ENCODE measurements around the gene MYDGF. TPM values are rescaled to one million over a fixed set of nuclear protein-coding genes. Genes with fewer than 3 reads are reported as not detected.

MYDGF gene
- total RNA-seq, 1 experiment from 2014 or later, result 58.2 TPM

DNA sequence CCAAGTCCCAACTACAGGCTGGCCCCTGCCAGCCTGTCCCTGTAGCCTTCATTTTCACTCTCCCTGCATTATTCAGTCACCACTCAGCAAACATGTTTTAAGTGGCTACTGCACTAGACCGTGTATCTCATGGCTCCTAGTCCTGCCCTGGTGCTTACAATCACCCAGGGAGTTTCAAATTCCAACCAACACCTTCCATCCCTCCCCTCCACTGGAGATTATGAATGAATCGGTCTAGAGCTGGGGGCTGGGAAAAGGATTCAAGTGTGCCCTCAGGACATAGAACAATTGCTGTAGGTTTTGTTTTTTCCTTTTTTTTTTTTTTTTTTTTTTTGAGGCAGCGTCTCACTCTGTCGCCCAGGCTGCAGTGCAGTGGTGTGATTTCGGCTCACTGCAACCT is 45.8 kb downstream of the MYDGF start:
- H3K9me3 Mint-ChIP-seq, result peaks cover 4% of the 10 kb centered on the region; the same call in 1 of the 2 replicates
- H3K27ac Mint-ChIP-seq, result peak overlapping the region; percentile 74
- ATAC-seq (no peak), DNase-seq (ENCODE audit: low spot score) (no peak)
- no peaks in the 10 kb centered on the region for H3K36me3 Mint-ChIP-seq
- TF ChIP-seq KAT7 (CRISPR knock-in tag; IDR thresholded peaks at IDR 0.05; ENCODE audit: borderline replicate concordance) (no peak), RORB (CRISPR knock-in tag; IDR thresholded peaks at IDR 0.05) (no peak), ZNF423 (CRISPR knock-in tag; IDR thresholded peaks at IDR 0.05) (no peak), CREM (CRISPR knock-in tag; IDR thresholded peaks at IDR 0.05) (no peak), FOXK1 (CRISPR knock-in tag; IDR thresholded peaks at IDR 0.05) (no peak), FOXP1 (CRISPR knock-in tag; IDR thresholded peaks at IDR 0.05; ENCODE audit: borderline replicate concordance) (no peak), SP1 (CRISPR knock-in tag; conservative IDR thresholded peaks at IDR 0.05) (no peak)
- H3K4me1 Mint-ChIP-seq, result peaks cover 12% of the 10 kb centered on the region
- ChIA-PET CTCF (interaction anchor here (0.6 to 5.0 kb wide), 15 partner anchors 9 to 352 kb away, joined by 3 to 46 read pairs (median 5); partner anchors contain the start of genes MPND and PLIN5), POLR2A (no interaction called here)
- no peak overlapping the region for H3K4me3 Mint-ChIP-seq
- peaks cover 10% of the 10 kb centered on the region for H3K27me3 Mint-ChIP-seq (ENCODE audit: low read depth)

DNA sequence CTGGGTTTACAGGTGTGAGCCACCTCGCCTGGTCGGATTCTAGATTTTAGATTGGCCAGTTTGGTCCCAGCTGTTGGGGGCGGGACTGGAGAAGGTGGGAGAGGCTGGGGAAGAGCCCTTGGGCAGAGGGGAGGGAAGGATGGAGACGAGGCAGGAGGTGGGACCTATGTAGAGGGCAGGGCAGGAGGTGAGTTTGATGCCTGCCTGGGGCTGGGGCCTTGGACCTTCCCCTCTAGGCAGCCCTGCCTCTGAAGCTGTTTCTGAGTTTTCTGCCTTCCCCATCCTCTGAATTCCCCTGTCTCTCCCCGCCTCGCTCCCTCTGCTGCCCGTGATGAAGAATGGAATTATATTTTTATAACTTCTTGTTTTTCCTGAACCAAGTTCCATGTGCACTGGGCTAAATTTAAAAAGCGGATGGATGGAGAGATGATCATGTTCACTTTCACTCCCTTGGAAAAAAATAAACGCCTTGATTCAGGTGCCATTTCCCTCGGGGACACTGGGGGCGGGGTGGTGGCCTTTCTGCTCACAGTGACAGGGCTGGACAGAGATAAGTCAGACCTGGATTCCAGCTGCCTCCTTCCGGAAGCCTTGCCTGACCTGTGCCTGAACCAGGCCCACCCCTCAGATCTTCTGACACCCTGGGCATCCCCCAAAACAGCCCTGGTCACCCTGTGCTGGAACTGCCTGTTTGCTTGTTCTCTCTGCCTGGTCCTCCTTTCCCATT is 47.3 kb downstream of the MYDGF start:
- H3K27ac Mint-ChIP-seq, result no peak overlapping the region
- peaks cover under 1% of the 10 kb centered on the region; the same call in 1 of the 2 replicates for H3K9me3 Mint-ChIP-seq
- CTCF ChIA-PET, result interaction anchor here (0.6 to 5.0 kb wide), 15 partner anchors 8 to 356 kb away, joined by 3 to 46 read pairs (median 4); partner anchors contain the start of gene FEM1A
- no peaks in the 10 kb centered on the region for H3K36me3 Mint-ChIP-seq
- TF ChIP-seq SMAD4 (CRISPR knock-in tag; IDR thresholded peaks at IDR 0.05) (no peak), ESRRA (CRISPR knock-in tag; IDR thresholded peaks at IDR 0.05; ENCODE audit: borderline replicate concordance) (no peak), ZNF121 (CRISPR knock-in tag; IDR thresholded peaks at IDR 0.05) (peak; percentile 70; the same call in 1 of the 2 replicates), ZNF317 (CRISPR knock-in tag; IDR thresholded peaks at IDR 0.05; ENCODE audit: borderline replicate concordance, low read depth) (no peak), NFYB (CRISPR knock-in tag; conservative IDR thresholded peaks at IDR 0.05; ENCODE audit: low read depth) (no peak)
- TF ChIP-seq, protein P1, sequence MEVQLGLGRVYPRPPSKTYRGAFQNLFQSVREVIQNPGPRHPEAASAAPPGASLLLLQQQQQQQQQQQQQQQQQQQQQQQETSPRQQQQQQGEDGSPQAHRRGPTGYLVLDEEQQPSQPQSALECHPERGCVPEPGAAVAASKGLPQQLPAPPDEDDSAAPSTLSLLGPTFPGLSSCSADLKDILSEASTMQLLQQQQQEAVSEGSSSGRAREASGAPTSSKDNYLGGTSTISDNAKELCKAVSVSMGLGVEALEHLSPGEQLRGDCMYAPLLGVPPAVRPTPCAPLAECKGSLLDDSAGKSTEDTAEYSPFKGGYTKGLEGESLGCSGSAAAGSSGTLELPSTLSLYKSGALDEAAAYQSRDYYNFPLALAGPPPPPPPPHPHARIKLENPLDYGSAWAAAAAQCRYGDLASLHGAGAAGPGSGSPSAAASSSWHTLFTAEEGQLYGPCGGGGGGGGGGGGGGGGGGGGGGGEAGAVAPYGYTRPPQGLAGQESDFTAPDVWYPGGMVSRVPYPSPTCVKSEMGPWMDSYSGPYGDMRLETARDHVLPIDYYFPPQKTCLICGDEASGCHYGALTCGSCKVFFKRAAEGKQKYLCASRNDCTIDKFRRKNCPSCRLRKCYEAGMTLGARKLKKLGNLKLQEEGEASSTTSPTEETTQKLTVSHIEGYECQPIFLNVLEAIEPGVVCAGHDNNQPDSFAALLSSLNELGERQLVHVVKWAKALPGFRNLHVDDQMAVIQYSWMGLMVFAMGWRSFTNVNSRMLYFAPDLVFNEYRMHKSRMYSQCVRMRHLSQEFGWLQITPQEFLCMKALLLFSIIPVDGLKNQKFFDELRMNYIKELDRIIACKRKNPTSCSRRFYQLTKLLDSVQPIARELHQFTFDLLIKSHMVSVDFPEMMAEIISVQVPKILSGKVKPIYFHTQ (CRISPR knock-in tag; IDR thresholded peaks at IDR 0.05), result no peak
- TF ChIP-seq, protein P2, sequence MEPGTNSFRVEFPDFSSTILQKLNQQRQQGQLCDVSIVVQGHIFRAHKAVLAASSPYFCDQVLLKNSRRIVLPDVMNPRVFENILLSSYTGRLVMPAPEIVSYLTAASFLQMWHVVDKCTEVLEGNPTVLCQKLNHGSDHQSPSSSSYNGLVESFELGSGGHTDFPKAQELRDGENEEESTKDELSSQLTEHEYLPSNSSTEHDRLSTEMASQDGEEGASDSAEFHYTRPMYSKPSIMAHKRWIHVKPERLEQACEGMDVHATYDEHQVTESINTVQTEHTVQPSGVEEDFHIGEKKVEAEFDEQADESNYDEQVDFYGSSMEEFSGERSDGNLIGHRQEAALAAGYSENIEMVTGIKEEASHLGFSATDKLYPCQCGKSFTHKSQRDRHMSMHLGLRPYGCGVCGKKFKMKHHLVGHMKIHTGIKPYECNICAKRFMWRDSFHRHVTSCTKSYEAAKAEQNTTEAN (CRISPR knock-in tag; IDR thresholded peaks at IDR 0.05), result no peak
- peaks cover 12% of the 10 kb centered on the region for H3K4me1 Mint-ChIP-seq
- POLR2A ChIA-PET, result no interaction called here
- peaks cover 16% of the 10 kb centered on the region for H3K27me3 Mint-ChIP-seq (ENCODE audit: low read depth)
- no peak overlapping the region for H3K4me3 Mint-ChIP-seq
- ATAC-seq (peak; percentile 85), DNase-seq (ENCODE audit: low spot score) (peak; percentile 45)

DNA sequence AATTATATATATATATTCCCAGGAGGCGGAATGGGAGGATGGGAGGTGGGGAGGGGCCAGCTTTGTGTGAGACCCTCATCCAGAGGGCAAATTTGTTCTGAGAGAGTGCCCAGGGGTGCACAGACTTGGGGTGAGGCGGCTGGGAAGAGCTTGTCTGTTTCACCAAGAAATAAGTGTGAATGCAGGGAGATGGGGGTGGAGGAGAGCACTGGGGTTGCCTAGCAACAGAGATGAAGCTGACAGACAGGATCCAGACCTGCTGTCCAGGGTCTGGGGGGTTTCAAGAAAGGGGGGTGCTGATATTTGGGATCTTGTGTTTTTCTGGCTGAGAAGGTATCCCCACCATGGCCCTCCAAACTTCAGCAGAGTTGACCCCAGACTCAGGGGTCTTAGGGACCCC is 49.5 kb downstream of the MYDGF start:
- POLR2A ChIA-PET, result interaction anchor here (0.6 kb wide), 1 partner anchor 348 kb away, joined by 3 read pairs; the partner anchor contains the start of gene KDM4B
- Mint-ChIP-seq H3K27me3 (ENCODE audit: low read depth) (peaks cover 25% of the 10 kb centered on the region), H3K4me1 (peaks cover 12% of the 10 kb centered on the region), H3K9me3 (no peaks in the 10 kb centered on the region), H3K27ac (no peak overlapping the region), H3K36me3 (no peaks in the 10 kb centered on the region), H3K4me3 (no peak overlapping the region)
- no peak for DNase-seq (ENCODE audit: low spot score)
- no peak for ATAC-seq
- CTCF ChIA-PET, result interaction anchor here (0.6 to 2.0 kb wide), 9 partner anchors 12 to 97 kb away, joined by 3 to 8 read pairs (median 3); no protein-coding TSS in a partner anchor
- no peak for TF ChIP-seq NFE2L1 (CRISPR knock-in tag; IDR thresholded peaks at IDR 0.05)
- TF ChIP-seq SOX15 (CRISPR knock-in tag; IDR thresholded peaks at IDR 0.05), result no peak

Data from WTC11 (cell line).